ENCODE data around the gene BCL2L15. TPM values are rescaled to one million over a fixed set of nuclear protein-coding genes. Genes with fewer than 3 reads are reported as not detected.
A peak's percentile ranks its signal among the peaks of the same experiment; 100 is the strongest.
"Not testable (repeated sequence)": the region's sequence is repeated elsewhere in the genome, so short reads cannot be mapped to it uniquely, and the experiment has no call there.

The BCL2L15 gene
- total RNA-seq, 1 donor from 2014 or later = 1.3 TPM

GRCh38 chr1:113858418-113858817, 29.0 kb downstream of the BCL2L15 start:
- no peak overlapping the region for H3K4me3 ChIP-seq
- ATAC-seq (peak in 1 of 2 donors; percentile 32), DNase-seq (no peak)
- no peak overlapping the region for H3K27ac ChIP-seq
- H3K9me3 ChIP-seq = no peaks in the 10 kb centered on the region
- no peaks in the 10 kb centered on the region for H3K27me3 ChIP-seq (ENCODE audit: low read depth)
- intact Hi-C loops (cut with DNase I) = no loop called here
- TF ChIP-seq, protein P1, sequence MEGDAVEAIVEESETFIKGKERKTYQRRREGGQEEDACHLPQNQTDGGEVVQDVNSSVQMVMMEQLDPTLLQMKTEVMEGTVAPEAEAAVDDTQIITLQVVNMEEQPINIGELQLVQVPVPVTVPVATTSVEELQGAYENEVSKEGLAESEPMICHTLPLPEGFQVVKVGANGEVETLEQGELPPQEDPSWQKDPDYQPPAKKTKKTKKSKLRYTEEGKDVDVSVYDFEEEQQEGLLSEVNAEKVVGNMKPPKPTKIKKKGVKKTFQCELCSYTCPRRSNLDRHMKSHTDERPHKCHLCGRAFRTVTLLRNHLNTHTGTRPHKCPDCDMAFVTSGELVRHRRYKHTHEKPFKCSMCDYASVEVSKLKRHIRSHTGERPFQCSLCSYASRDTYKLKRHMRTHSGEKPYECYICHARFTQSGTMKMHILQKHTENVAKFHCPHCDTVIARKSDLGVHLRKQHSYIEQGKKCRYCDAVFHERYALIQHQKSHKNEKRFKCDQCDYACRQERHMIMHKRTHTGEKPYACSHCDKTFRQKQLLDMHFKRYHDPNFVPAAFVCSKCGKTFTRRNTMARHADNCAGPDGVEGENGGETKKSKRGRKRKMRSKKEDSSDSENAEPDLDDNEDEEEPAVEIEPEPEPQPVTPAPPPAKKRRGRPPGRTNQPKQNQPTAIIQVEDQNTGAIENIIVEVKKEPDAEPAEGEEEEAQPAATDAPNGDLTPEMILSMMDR (IDR thresholded peaks at IDR 0.05) = no peak
- no peaks in the 10 kb centered on the region for H3K36me3 ChIP-seq
- H3K4me1 ChIP-seq = peaks cover 21% of the 10 kb centered on the region

DNA sequence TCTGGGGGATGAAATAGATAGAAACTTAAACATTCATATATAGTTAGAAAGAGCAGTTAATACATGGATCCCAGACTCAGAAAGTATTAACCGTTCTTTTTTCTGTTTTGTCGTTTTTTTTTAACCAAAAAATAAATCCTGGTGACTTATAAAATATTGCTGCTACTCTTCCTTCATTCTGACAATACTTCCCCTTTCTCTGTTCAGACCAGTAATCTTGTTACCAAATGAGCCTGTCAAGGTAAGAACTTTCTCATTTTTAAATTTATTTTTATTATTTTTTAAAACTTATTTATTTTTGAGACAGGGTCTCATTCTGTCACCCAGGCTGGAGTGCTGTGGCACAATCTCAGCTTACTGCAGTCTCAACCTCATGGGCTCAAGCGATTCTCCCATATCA, 29.6 kb downstream of the BCL2L15 start:
- intact Hi-C loops (cut with DNase I) = no loop called here
- Histone ChIP-seq H3K36me3 (no peaks in the 10 kb centered on the region), H3K27me3 (ENCODE audit: low read depth) (no peaks in the 10 kb centered on the region), H3K4me3 (no peak overlapping the region), H3K4me1 (peaks cover 21% of the 10 kb centered on the region), H3K27ac (no peak overlapping the region), H3K9me3 (no peaks in the 10 kb centered on the region)
- ATAC-seq (no peak), DNase-seq (no peak)
- TF ChIP-seq, protein P1 (IDR thresholded peaks at IDR 0.05) = no peak

- Histone ChIP-seq H3K27me3 (ENCODE audit: low read depth) (no peaks in the 10 kb centered on the region), H3K9me3 (no peaks in the 10 kb centered on the region), H3K27ac (no peak overlapping the region), H3K36me3 (no peaks in the 10 kb centered on the region), H3K4me3 (no peak overlapping the region), H3K4me1 (peaks cover 17% of the 10 kb centered on the region)
- ATAC-seq = no peak
- no peak for DNase-seq
- TF ChIP-seq, protein P1 (IDR thresholded peaks at IDR 0.05) = no peak
- intact Hi-C loops (cut with DNase I) = no loop called here
These were observed 31.0 kb downstream of the BCL2L15 start for GRCh38 chr1:113856401-113856790.

GRCh38 chr1:113855630-113856400, 31.6 kb downstream of the BCL2L15 start:
- Histone ChIP-seq H3K27ac (no peak overlapping the region), H3K36me3 (no peaks in the 10 kb centered on the region), H3K4me3 (no peak overlapping the region), H3K4me1 (peaks cover 11% of the 10 kb centered on the region), H3K9me3 (no peaks in the 10 kb centered on the region), H3K27me3 (ENCODE audit: low read depth) (no peaks in the 10 kb centered on the region)
- intact Hi-C loops (cut with DNase I) = no loop called here
- DNase-seq (no peak), ATAC-seq (no peak)
- TF ChIP-seq, protein P1 (IDR thresholded peaks at IDR 0.05) = no peak

DNA sequence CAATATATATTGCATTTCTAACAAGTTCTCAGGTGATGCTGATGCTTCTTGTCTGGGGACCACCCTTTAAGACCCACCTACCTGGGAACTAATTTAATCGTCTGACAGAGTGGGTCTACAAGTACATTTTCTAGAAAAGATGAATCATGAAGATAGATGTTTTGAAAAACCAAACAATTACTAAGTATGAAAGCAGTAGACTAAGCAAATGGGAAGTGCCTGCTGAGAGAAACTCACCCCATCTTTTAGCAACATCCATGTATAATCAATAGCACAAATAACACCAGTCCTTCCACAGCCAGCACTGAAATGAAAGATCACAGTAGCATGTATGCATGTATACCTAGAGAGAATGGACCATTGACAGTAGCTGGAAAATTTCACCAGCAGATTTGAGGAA, 33.1 kb downstream of the BCL2L15 start:
- no peaks in the 10 kb centered on the region for H3K27me3 ChIP-seq (ENCODE audit: low read depth)
- ATAC-seq (no peak), DNase-seq (no peak)
- no peaks in the 10 kb centered on the region for H3K9me3 ChIP-seq
- TF ChIP-seq, protein P1 (IDR thresholded peaks at IDR 0.05) = no peak
- no peak overlapping the region for H3K27ac ChIP-seq
- no peak overlapping the region for H3K4me3 ChIP-seq
- no peaks in the 10 kb centered on the region for H3K36me3 ChIP-seq
- peaks cover 3% of the 10 kb centered on the region for H3K4me1 ChIP-seq
- intact Hi-C loops (cut with DNase I) = no loop called here

GRCh38 chr1:113852694-113853093, 34.7 kb downstream of the BCL2L15 start:
- H3K9me3 ChIP-seq; H3K27me3 ChIP-seq (ENCODE audit: low read depth); H3K4me3 ChIP-seq; intact Hi-C loops (cut with DNase I); DNase-seq; H3K27ac ChIP-seq; H3K36me3 ChIP-seq; H3K4me1 ChIP-seq; ATAC-seq: not testable (repeated sequence)
